ENCODE data around the gene ABLIM2.

The ABLIM2 gene

DNA sequence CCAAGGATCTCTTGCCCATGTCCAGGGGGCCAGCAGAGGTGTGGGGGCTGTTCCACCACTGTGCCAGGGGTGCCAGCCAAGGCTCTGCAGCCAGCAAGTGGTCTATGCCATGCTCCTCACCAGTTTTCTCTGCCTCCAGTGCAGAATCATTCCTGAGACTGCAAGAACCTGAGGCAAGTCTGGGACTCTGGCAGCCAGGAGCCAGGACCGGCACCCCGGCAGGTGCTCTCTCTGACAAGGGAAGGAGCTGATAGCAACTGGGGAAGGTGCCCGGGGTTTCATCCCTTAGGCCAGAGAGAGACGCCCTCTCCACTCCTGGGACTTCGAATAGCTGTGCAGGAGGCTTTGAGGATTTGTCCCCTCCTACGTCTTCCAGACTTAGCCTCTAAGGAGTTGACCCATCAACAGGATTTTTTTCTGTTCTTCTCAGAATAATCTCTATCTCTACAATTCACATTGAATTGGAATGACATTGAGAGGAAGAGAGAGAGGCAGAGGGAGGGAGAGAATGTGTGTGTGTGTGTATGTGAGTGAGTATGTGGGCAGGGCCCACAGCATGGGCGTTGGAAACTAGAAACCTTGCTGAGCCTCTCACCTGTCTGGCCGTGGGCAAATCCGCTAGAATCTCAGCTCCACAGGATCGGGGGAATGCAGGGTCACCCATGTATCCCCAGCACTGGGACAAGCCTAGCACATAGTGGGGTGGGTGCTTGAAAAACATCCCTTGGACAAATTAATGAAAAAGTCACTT lies 144.5 kb downstream of the ABLIM2 start:
- DNase-seq = no peak

DNA sequence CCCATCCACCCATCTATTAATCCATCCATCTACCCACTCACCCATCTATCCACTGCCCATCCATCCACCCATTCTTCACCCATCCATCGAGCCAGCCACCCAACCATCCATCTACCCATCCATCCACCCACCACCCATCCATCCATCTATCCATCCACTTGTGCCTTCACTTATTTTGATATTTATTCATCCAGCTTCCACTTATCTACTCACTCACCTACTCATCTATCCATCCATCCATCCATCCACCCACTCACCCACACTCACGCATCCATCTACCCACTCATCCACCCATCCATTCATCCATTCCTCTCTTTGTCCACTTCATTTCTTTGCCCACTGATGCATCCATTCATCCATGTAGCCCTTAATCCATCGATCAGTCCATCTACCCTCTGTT lies 146.1 kb downstream of the ABLIM2 start:
- DNase-seq = no peak

DNA sequence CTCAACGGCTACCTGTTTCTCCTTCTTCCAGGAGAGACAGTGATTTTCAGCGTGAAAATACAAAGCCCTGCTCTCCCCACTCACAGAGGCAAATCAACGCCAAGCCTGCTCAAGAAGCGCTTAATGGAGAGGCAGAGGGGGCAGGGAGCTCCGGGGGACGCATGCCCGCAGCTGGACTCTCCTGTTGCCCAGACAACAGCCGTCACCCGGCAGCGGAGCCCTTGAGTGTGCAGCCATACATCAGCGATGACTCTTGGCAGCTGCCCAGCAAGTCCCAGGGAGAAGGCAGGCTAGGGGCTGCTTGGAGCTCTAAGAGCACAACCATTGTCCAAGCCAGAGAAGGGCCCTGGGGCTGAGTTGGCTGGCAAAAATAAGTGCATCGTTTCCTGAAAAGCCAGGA lies 148.0 kb downstream of the ABLIM2 start:
- peak; percentile 97 to 98 for DNase-seq

DNA sequence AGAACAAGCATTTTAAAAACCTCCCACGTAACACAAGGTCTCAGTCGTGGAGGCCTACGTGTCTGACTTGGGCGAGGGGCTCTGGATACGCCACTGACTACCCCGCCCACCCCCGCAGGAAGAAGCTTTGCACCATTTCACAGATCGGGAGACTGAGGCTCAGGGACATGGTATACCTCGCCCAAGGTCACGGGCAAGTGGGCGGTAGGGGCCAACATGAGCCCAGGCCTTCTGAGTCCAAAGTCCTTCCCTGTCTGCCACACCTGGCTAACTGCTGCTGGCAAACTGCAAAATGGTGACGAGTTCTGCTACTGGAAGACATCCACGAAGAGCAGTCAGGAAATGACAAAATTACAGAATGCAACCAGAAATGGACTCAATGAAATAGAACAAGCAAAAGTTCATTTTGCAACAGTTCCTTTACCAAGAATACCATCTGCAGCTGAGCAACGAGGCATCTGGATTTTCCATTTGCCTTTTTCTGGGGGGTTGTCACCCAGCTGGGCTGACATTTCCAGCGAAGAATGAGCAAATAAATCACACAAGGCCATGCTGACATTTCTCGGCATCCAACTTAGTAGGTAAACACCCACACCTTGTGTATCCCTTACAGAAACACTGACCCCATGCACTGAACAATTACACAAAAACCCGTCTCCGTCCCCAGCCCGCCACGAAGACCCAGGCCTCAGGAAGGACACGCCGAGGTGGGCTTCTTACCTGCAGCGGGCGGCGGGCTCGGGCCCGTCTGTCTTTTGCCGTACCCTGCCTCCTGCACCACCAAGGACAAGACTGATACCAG lies 148.7 kb downstream of the ABLIM2 start:
- DNase-seq = peak in 1 of 2 experiments; percentile 23

DNA sequence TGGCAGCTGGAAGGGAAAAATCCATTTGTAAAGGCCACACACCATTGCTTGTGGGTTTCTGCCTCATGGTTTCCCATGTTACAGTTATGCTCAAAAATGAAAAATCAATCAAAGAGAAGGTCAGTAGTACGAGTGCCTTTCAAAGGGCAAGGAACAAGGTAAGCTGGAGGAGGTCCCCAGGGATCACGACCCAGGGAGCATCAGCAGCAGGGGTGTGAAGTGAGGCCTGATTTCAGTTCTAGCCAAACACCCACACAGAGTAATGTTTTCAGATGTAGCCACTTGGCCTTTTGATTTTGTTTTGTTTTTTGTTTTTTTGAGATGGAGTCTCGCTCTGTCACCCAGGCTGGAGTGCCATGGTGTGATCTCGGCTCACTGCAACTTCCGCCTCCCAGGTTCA lies 149.5 kb downstream of the ABLIM2 start:
- DNase-seq = no peak

DNA sequence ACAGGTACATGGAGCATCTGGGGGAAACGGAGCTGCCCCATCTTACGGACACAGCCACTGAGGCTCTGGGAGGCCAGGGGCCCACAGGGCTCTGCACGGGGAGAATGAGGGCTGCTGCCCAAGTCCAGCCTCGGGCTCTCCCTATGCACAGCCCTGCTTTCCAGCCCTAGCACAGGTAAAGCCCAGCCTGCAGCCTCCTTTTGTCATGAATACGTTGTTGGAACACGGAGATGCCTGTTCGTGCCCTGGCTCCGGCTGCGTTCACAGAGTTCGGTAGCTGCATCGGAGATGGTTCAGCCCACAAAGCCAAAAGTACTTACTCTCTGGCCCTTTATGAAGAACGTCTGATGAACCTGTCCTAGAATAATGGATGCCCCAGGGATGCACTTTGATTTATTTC lies 150.2 kb downstream of the ABLIM2 start:
- no peak for DNase-seq

DNA sequence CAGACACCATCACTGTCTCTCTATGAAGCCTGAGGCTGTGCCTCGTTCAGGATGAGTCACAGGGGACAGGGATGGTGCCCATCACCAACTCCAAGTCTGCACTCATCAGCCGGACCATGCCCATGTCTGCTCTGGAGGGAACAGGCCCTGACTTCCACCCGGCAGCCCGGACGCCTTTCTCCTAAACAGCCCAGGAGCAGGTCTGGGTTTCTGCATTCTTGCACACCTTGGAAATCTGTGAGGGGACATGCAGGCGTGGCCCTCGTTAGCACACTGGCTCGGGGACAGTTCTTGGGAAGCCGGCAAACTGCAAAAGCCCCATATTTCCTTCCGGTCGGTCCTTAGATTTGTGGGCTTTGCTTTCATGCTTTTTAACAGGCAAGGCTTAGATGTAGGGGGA lies 151.0 kb downstream of the ABLIM2 start:
- no peak for DNase-seq

DNA sequence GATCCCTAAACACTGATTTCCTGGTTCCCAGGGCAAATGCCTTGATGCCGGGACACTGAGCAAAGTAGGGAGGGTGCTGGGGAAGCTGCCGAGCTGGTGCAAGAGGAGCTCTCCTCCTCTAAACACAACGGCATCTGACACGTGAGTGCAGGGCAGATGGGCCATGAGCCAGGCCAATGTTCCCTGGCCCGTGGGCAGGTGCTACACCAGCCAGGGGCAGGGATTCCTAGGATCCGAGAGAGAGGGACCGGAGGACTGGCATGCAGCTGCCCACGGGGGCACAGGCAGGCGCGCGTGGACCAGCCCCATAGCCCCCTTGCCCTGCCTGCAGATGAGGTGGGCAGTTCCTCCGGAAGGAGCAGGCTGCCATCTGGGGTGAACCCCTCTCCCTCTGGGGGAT lies 152.1 kb downstream of the ABLIM2 start:
- DNase-seq = peak in 1 of 2 experiments; percentile 68

DNA sequence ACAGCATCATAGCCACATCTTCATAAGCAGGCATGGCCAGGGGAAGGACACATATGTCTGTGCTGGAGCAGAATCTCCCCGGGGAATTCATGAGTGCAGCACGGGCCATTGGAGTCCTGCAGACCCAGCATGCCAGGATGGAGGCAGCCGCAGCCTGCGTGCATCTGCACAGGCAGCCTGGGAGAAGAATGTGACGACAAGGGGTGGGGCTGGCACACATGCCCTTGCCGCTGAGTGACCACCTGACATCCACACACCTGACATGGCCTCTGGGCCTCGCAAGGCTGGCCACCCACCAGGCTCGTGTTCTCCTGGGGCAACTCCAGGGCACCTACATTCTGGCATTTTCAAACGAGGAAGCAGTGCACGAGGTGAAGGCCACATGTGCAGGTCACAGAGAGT lies 152.8 kb downstream of the ABLIM2 start:
- DNase-seq = peak; percentile 62 to 79

DNA sequence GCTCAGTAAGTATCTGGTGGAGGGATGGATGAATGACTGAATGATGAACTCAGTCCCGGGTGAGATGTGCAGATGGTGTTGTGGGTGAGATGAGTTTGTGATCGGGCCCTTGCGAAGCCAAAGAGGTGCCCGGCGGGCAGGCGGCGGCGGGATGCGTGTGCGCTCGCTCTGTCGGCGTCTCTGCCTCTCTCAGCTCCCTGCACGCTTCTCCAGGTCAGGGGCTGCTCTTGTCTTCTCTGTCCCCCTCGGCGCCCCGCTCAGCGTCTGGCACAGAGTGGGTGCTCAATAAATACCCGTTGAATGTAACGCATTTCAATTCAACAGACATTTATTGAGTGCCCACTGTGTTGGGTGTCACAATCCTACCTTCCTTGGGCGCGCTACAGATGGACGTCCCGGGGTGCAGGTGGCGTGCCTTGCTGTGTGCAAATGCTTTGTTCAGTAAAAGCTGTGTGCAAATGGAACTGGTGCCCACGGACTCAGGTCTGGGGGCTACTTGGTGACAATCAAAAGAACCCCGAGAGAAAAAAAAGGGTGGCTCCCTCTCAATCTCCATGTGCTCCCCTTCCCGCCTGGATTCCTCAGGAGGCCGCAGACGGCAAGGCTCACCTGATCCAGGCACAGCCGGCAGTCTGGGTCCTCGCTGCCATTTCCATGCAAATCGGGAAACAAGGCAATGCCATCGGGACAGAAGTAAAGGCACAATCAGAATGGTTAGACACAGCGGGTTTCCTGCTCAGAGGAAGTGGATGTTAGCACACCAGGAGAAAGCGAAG lies 153.4 kb downstream of the ABLIM2 start:
- DNase-seq = no peak

DNA sequence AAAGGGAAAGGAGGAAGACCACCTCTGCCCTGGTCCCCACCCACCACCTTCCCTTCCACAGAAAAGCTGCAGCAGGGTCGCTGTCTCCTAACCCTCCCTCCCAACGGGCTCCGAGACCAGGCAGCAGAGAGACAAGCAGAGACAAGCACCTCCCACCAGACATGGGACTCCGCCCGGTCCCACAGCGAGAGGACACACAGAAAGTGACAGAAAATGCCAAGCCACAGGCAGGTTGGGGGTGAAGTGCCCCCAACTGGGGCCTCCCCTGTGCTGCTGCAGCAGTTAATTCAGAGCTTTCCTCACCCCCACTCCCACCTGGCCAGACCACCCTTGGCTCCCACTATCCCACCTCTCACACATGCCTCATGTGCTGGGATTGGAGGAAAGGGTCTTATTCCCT lies 154.5 kb downstream of the ABLIM2 start:
- no peak for DNase-seq

DNA sequence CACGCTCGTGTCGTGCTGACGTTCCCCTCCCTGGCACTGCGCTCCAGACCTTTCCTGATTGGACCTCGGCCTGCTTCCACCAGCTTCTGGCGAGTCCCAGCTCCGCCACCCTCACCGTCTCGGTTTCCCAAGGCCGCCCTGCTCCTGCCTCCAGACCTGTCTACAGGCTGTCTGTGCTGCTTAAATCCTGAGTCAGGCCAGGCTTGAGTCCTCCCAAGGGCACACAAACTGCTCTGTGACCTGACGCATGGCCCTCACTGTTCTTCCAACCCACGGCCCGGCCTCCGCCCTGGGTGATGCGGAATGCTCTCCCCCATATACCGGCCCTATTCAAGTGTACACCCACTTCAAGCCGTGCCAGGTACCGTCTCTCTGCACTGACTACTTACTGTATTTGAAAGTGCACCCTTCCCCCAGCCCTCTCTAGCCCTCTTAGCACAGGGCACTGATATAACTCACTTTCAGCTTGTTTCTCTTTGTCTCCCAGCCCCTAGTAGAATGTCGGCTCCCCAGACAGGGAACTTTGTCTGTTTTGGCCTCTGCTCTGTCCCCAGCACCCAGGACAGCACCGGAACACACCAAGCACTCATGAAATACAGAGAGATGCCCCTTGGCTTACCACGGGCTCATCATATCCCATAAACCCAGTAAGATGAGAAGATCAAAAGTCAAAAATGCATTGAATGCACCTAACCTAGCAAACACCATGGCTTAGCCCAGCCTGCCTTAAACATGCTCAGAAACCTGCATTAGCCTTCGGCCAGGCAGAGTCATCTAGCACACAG lies 155.9 kb downstream of the ABLIM2 start:
- DNase-seq = no peak

DNA sequence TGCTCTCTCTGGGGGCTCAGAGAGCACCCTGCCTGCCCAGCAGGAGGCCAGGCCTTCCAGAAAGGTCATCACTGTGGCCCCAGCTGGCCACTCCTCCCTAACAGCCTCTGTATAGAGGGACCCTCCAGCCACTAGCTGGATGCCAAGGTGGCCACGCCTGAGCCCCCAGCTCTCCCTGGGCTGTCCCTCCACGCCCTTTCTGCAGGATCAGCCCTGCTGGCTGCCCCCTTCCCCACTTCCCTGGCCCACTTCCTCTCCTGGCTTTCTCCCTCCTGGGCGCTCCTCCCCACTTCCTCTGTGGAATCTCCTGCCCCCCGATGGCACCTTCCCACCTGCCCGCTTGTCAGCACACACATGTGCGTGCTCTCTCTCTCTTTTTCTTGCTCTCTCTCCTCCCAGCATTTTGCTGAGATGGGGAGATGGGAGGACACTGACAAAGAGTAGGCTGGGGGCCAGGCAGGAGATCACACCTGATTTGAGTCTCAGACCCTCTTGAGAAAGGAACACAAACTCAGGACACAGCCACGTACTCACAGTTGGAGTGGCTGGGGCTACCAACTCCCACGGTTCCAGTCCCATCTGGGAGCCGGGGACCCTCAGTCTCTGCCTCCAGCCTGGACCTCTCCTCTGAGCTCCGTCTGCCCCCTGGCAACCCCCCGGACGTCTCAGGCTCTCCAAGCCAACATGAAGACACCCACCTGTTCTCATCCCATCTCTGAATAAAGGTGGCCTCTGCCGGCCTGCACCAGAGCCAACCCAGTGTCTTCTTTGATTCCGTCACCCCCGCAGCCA lies 156.9 kb downstream of the ABLIM2 start:
- no peak for DNase-seq

DNA sequence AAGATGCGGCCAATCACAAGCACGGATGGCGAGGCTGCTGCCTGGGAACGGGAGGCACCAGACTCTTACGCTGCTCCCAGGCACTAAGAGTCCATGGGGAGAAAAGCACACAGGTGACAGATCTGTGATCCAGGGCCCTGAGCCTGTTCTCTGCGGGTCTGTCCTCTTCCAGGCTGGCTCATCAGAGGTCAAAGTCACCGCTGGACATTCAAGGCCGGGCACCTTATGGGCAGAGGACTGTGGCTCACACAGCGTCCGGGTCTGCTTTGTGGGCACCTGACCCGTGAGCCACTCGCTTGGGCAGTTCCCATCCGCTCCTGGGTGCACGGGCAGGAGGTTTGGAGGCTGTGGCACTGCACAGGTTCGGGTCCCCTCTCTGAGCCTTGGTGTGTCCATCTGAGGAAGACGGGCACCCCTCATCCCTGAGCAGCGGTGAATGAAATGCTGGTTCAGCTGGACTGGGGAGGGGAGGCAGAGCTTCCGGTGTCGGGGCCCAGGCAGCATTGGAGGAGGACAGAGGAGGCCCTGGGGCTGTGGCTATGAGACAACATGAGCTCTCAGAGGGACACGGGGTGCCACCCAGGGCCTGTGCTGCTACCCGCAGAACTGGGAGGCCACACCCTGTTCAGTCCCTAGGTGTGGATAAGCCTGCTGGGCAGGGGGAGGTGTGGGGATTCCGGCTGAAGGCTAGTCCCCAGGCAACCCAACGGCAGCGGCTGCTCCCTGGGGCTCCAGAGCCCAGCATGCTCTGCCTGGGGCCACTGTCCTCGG lies 157.7 kb downstream of the ABLIM2 start:
- DNase-seq = no peak

DNA sequence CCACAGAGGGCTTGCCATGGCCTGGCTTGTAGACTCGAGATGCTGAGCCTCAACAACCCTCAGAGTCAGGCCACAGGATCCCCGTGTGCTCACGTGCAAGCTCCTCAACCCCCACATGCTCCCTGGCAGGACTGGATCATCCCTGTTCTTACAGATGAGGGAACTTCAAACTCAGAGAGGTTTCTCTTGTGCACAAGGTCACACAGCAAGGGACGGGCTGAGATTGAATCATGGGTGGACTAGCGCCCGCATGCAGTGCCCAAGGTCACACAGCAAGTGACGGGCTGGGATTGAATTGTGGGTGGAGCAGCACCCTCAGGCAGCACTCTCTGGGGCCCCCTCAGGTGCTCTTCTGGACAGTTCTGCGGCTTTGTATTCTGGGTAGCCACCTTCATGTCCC lies 158.4 kb downstream of the ABLIM2 start:
- no peak for DNase-seq

DNA sequence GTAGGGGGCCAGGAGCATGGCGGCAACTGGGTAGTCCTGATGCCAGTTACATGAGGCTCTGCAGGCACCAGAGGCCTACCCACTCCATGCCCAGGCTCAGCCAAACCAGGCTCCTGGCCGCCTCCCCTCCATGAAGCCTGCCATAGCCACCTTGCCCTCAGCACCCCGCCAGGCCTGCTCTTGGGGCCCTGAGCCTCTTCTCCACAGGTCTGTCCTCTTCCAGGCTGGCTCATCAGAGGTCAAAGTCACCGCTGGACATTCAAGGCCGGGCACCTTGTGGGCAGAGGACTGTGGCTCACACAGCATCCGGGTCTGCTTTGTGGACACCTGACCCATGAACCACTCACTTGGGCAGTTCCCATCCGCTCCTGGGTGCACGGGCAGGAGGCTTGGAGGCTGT lies 158.9 kb downstream of the ABLIM2 start:
- DNase-seq = no peak

DNA sequence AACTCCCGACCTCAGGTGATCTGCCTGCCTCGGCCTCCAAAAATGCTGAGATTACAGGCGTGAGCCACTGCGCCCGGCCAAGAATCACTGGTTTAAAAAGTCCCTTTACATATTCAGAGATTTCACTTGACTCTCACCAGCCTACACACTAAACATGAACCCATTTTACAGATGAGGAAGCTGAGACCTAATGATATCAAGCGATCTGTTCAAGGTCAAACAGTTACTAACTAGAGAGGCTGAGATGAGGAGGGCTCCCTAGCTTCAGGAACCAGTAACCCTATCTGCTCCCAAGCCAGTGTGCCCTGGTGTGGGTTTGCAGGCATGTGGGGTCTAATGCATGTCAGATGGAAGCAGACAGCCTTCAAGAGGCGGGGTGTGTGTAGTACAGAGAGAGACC lies 159.3 kb downstream of the ABLIM2 start:
- no peak for DNase-seq

DNA sequence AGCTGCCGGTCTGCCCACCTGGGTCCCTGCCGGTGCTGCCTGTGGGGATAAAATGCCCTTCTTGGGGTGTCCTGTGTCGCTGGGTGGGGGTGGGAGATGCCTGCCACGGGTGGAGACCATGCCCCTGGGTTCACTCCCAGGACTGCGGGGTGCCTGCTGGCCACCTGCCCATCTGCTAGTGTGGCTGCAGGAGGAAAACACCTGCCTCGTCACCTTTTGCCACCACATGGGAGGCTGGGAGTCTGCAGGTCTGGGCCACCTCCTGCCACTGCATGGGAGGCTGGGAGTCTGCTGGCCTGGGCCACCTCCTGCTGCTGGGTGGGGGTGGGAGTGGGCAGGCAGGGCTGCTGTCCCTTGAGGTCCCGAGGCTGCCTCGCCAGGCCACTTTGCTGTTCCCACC lies 160.2 kb downstream of the ABLIM2 start:
- DNase-seq = no peak

DNA sequence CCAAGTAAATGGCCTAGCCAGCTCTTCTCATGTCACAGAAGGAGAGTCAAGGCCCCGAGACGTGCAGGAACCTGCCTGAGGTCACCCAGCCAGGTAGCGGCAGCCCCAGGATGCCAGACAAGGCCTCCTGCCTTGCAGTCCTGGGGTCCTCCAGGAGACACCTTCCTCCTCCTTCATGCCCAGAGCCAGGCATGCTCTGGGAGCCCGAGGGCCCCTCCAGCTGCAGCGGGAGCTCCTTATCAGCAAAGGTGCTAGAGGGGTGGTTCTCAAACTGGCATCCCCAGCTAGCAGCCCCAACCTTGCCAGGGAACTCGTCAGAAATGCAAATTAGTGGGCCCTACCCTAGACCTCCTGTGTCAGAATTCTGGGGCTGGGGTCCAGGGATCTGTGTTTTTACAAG lies 162.7 kb downstream of the ABLIM2 start:
- no peak for DNase-seq

DNA sequence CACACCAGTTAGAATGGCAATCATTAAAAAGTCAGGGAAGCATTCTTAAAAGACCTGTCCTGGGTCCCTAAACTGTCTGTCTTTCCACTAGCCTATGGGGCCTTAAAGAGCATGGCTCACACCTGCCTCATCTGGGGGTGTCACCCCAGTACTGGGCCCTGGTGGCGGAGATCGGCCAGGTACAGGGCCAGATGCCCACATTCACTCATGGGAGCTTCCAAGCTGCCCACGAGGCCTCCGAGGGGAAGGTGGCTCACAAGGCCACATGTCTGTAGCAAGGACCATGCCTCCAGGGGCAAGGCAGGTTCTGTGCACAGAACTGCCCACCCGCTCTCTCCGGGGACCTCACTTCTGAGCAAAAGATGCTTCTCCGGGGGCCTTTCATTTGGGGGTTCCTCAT lies 163.5 kb downstream of the ABLIM2 start:
- DNase-seq = no peak

DNA sequence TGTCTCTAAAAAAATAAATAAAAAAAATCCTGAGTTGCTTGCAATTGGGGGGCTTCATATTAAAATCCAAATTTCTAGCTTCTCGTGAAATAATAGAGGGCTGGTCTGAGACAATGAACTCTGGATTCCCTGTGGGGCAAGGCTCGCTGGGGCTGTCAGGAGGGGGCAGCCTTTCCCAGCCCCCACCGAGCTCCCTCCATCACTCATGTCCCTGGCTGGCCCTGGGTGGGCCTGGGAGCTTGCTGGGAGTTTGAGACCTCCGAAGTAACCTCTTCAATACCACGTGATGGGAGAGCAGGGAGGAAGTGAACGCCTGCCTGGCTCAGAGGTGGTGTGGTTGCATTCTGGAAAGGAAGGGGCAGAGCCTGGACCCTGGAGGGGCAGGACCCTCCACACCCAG lies 164.9 kb downstream of the ABLIM2 start:
- no peak for DNase-seq
